ENCODE measurements around the gene PKNOX2.

DNA sequence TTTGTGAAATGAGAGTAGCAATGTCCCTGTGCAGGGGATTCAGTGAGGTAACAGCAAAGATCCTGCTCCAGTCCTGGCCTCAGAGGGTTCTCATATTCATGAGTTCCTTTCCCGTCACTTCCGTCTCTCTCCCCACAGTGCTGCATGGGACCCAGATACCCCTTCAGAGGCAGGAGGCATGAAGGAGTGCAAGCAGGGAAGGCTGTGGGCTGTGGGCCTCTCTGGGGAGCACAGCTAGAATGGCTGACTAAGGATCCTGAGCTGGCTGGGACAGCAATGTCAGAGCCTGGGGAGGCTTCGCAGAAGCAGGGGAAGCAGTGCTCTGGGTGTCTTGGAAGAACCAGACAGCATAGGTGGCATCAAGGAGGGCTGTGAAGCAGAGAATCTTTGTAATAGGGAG, 13.0 kb downstream of the PKNOX2 start:
- TF ChIP-seq POLR2A (IDR thresholded peaks at IDR 0.05; ENCODE audit: low read depth, low read length) (no peak), POLR2AphosphoS5 (IDR thresholded peaks at IDR 0.05; ENCODE audit: low read depth, low read length) (no peak), TAF1 (IDR thresholded peaks at IDR 0.05; ENCODE audit: borderline replicate concordance, low read depth, low read length) (no peak)

All from GM12892 (cell line).